ENCODE results near the gene HSPA4.

HSPA4 gene

DNA sequence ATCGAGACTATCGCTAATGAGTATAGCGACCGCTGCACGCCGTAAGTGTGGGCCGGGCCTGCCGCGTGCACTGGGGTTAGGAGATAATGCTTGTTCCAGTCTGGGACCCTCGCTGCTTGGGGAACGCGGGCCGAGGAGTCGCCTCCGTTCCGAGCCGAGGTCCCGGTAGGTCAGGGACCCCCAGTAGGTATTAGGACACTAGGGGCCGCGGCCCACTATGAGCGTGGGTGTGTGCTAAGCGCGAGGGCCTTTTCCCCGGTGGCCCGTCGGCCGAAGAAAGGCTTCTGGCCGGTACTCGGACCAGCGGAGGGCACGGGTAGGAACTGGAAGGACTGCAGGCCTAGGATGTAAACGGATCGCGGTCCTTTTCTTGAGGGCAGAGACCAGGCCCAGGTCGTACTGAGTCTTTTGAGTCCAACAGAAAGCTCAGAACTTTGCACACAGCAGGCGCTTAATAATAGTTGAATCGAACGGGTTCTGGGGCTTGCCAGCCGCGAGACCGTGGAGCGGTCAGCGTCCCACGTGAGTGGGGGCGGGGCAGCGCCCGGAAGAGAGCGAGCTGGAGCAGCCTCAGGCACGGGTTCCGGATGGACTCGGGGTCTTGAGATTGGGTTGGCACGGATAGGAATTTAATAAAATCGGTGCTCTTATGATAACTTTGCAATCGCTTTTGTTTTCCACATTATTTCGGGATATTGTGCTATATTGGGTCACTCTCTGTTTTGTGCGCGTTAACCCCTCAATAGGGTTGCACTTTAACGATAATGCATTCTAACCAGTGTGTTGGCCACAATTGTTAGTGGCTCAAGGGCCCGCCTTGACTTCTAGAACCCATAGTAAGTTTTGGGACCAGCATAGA, 733 bp downstream of the HSPA4 start:
- no peaks in the 10 kb centered on the region for H3K9me2 ChIP-seq (replicated peaks; ENCODE audit: insufficient read depth, low read length)
- no peaks in the 10 kb centered on the region for H3K27me3 ChIP-seq (replicated peaks; ENCODE audit: insufficient read depth, low read length)
- peak overlapping the region; percentile 95 for H3K27ac ChIP-seq (ENCODE audit: low read length)
- H3K4me3 ChIP-seq (ENCODE audit: low read length), result peak overlapping the region; percentile 99
- peak overlapping the region; percentile 99 for H3K9ac ChIP-seq (ENCODE audit: low read length)
- peak; percentile 64 for DNase-seq
- H3F3A ChIP-seq (ENCODE audit: insufficient read depth, low read length), result peaks cover 28% of the 10 kb centered on the region
- H3K4me2 ChIP-seq (ENCODE audit: low read depth, low read length), result peak overlapping the region; percentile 93
- H2AFZ ChIP-seq (ENCODE audit: low read length), result peak overlapping the region; percentile 71
- H3K36me3 ChIP-seq (replicated peaks; ENCODE audit: insufficient read depth, low read length), result no peaks in the 10 kb centered on the region
- H4K20me1 ChIP-seq (ENCODE audit: insufficient read depth, low read length), result peaks cover 3% of the 10 kb centered on the region; the same call in 1 of the 2 replicates
- TF ChIP-seq EZH2phosphoT487 (IDR thresholded peaks at IDR 0.05; ENCODE audit: low read length) (no peak), EZH2 (optimal IDR thresholded peaks at IDR 0.05; ENCODE audit: low read depth, low read length) (no peak)
- TF ChIP-seq, protein P1, sequence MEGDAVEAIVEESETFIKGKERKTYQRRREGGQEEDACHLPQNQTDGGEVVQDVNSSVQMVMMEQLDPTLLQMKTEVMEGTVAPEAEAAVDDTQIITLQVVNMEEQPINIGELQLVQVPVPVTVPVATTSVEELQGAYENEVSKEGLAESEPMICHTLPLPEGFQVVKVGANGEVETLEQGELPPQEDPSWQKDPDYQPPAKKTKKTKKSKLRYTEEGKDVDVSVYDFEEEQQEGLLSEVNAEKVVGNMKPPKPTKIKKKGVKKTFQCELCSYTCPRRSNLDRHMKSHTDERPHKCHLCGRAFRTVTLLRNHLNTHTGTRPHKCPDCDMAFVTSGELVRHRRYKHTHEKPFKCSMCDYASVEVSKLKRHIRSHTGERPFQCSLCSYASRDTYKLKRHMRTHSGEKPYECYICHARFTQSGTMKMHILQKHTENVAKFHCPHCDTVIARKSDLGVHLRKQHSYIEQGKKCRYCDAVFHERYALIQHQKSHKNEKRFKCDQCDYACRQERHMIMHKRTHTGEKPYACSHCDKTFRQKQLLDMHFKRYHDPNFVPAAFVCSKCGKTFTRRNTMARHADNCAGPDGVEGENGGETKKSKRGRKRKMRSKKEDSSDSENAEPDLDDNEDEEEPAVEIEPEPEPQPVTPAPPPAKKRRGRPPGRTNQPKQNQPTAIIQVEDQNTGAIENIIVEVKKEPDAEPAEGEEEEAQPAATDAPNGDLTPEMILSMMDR (IDR thresholded peaks at IDR 0.05; ENCODE audit: low read length), result no peak
- peaks cover 69% of the 10 kb centered on the region for H3K79me2 ChIP-seq (ENCODE audit: low read length)
- H3K4me1 ChIP-seq (ENCODE audit: low read length), result peaks cover 28% of the 10 kb centered on the region
- no peaks in the 10 kb centered on the region for H3K9me3 ChIP-seq (replicated peaks; ENCODE audit: insufficient read depth, low read length)

DNA sequence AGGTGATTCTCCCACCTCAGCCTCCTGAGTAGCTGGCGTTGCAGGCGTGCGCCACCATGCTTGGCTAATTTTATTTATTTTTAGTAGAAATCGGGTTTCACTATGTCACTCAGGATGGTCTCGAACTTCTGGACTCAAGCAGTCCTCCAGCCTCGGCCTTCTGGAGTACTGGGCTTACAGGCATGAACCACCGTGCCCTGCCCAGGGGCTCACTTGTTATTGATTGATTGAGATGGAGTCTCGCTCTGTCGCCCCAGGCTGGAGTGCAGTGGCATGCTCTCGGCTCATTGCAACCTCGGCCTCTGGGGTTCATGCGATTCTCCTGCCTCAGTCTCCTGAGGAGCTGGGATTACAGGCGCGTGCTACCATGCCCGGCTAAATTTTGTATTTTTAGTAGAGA, 1.6 kb downstream of the HSPA4 start:
- DNase-seq, result no peak
- no peak overlapping the region for H2AFZ ChIP-seq (ENCODE audit: low read length)
- H3K36me3 ChIP-seq (replicated peaks; ENCODE audit: insufficient read depth, low read length), result no peaks in the 10 kb centered on the region
- H3K9ac ChIP-seq (ENCODE audit: low read length), result peak overlapping the region; percentile 99; the same call in 1 of the 2 replicates
- H3F3A ChIP-seq (ENCODE audit: insufficient read depth, low read length), result peaks cover 37% of the 10 kb centered on the region
- no peak overlapping the region for H3K27ac ChIP-seq (ENCODE audit: low read length)
- H3K79me2 ChIP-seq (ENCODE audit: low read length), result peaks cover 78% of the 10 kb centered on the region
- no peaks in the 10 kb centered on the region for H3K9me2 ChIP-seq (replicated peaks; ENCODE audit: insufficient read depth, low read length)
- peaks cover 10% of the 10 kb centered on the region; the same call in 1 of the 2 replicates for H4K20me1 ChIP-seq (ENCODE audit: insufficient read depth, low read length)
- no peaks in the 10 kb centered on the region for H3K9me3 ChIP-seq (replicated peaks; ENCODE audit: insufficient read depth, low read length)
- peak overlapping the region; percentile 93; the same call in 1 of the 2 replicates for H3K4me2 ChIP-seq (ENCODE audit: low read depth, low read length)
- no peaks in the 10 kb centered on the region for H3K27me3 ChIP-seq (replicated peaks; ENCODE audit: insufficient read depth, low read length)
- TF ChIP-seq, protein P1 (IDR thresholded peaks at IDR 0.05; ENCODE audit: low read length), result no peak
- TF ChIP-seq EZH2 (optimal IDR thresholded peaks at IDR 0.05; ENCODE audit: low read depth, low read length) (no peak), EZH2phosphoT487 (IDR thresholded peaks at IDR 0.05; ENCODE audit: low read length) (no peak)
- H3K4me1 ChIP-seq (ENCODE audit: low read length), result peaks cover 35% of the 10 kb centered on the region
- H3K4me3 ChIP-seq (ENCODE audit: low read length), result peak overlapping the region; percentile 99

DNA sequence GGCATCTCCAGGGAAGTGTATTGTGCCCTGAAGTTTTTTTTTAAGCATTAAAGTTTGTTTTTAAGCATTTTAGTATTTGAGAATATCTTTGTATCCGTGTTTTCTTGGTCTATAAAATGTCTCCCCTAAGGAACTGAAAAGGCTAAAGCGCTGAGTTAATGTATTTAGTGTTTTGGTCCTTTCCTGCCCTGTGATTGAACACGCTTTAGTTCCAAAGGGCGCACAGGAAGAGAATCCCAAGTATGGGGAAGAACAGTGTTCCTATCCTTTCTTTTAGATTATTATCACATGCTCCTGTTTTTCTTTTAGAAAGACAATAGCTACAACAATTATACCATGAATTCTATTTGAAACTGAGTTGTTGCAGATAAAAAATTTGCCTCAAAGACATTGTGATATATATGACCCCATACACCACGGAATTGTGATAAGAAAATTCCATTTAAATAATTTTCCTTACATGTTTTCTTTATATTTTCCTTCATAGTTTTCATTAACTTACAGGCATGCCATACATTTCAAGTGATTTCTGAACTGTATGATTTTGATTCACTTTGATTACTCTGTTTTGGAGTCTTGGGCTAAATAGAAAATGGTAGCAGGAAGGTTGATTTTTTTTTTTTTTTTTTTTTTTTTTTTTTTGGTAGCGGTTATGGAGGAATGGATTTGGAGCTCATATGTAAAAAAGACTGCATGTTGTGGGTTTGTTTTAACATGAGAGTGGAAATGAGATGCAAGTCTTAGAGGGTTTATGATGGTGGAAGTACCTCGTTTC, 3.1 kb downstream of the HSPA4 start:
- H3F3A ChIP-seq (ENCODE audit: insufficient read depth, low read length), result peaks cover 37% of the 10 kb centered on the region
- H3K36me3 ChIP-seq (replicated peaks; ENCODE audit: insufficient read depth, low read length), result no peaks in the 10 kb centered on the region
- peaks cover 35% of the 10 kb centered on the region for H3K4me1 ChIP-seq (ENCODE audit: low read length)
- DNase-seq, result no peak
- peaks cover 10% of the 10 kb centered on the region; the same call in 1 of the 2 replicates for H4K20me1 ChIP-seq (ENCODE audit: insufficient read depth, low read length)
- H3K79me2 ChIP-seq (ENCODE audit: low read length), result peaks cover 91% of the 10 kb centered on the region
- H3K27ac ChIP-seq (ENCODE audit: low read length), result no peak overlapping the region
- H3K9me3 ChIP-seq (replicated peaks; ENCODE audit: insufficient read depth, low read length), result no peaks in the 10 kb centered on the region
- H3K9ac ChIP-seq (ENCODE audit: low read length), result no peak overlapping the region
- H3K4me3 ChIP-seq (ENCODE audit: low read length), result no peak overlapping the region
- TF ChIP-seq, protein P1 (IDR thresholded peaks at IDR 0.05; ENCODE audit: low read length), result no peak
- TF ChIP-seq EZH2phosphoT487 (IDR thresholded peaks at IDR 0.05; ENCODE audit: low read length) (no peak), EZH2 (optimal IDR thresholded peaks at IDR 0.05; ENCODE audit: low read depth, low read length) (no peak)
- no peaks in the 10 kb centered on the region for H3K9me2 ChIP-seq (replicated peaks; ENCODE audit: insufficient read depth, low read length)
- no peaks in the 10 kb centered on the region for H3K27me3 ChIP-seq (replicated peaks; ENCODE audit: insufficient read depth, low read length)
- H3K4me2 ChIP-seq (ENCODE audit: low read depth, low read length), result no peak overlapping the region
- H2AFZ ChIP-seq (ENCODE audit: low read length), result no peak overlapping the region

Data from MM.1S (cell line).